HG02970 (cell line): ENCODE data around the gene CDK17.

Experiments used
- ATAC-seq: cut with Tn5 transposase; IDR thresholded peaks from one replicate; pipeline ENCODE4 v1.9.1; 2021; ENCODE audit warnings: mild to moderate bottlenecking, moderate library complexity, moderate number of reproducible peaks; ENCODE audit not compliant: unreplicated experiment, low FRiP score

Gene CDK17

DNA sequence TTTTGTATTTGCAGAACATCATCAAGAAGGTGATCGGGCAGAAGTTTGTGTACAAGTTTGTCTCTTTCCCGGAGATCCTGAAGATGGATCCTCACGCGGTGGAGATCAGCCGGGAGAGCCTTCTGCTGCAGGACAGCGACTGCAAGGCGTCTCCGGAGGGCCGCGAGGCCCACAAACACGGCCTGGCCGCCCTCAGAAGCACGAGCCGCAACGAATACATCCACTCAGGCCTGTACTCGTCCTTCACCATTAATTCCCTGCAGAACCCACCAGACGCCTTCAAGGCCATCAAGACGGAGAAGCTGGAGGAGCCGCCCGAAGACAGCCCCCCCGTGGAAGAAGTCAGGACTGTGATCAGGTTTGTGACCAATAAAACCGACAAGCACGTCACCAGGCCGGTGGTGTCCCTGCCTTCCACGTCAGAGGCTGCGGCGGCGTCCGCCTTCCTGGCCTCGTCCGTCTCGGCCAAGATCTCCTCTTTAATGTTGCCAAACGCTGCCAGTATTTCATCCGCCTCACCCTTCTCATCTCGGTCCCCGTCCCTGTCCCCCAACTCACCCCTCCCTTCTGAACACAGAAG lies 153.2 kb downstream of the CDK17 start:
- no peak for ATAC-seq

DNA sequence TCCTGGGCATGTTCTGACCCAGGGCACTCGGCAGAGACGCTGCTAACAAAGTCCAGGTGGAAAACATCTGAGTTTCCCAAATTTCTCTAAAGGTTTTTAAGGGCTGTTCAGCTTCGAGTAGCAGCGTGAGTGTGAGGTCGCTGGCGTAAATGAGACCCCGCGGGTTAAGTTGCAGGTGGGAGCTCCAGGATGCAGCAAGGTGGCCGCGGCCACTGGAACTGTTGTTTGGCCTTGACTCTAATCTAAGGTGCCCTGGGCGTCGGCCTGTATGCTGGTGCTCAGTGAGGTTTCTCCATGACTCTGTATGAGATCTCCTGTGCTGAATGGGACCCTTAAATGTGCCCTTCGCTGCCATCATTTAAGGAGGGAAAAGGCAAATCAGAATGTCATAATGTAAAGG lies 155.4 kb downstream of the CDK17 start:
- no peak for ATAC-seq

DNA sequence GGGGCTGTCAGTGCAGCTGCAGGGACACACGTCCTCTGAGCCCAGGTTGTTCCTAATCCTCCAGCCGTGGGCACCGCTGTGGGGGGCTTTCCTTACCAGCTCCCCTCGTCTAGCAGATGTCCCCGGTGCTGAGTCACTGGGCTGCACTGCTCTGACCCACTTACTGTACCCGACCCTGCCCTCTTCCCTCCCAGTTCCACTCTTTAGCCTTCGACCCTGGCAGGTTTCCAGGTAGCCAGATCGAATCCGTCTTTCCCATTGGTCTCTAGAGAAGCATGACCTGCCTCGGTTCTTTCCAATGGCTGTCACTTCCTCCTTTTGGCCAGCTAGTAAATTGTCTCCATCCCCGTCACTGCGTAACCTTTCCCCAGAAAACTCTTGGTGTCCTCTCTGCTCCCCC lies 157.6 kb downstream of the CDK17 start:
- ATAC-seq, result no peak

DNA sequence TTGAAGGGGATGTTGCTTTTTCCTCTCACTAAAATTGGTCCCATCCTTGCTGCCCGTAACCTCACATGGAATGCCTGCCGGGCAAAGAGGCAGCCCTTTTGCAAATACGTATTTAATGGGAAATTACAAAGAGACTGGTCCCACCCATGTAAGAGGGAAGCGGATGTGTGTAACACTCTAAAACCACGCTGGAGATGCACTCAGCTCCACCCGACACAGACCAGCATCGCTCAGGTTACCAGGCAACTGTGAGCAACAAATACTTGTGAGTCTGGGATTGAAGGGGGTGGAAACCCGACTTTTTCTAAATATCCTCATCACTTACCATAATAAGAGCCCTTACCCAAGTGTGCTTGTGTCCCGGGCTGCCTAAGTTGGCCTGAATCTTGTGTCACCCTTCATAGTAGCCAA lies 158.4 kb downstream of the CDK17 start:
- ATAC-seq, result no peak

DNA sequence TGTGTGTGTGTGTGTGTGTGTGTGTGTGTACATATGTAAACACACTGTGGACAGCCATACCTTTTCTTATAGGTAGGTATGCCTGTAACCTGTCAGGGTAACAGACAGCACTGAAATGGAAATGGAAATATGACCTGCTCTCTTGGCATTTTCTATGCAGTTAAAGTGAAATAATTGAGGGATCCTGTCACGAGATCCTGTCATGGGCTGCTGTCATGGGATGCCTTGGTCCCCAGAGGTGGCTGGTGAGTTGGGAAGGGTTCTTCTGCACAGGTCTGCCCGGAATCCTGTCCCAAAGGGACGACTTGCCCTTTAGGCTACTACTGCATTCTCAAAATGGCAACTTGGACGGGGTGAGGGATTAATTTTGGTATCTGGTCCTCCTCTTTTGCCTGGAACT lies 158.8 kb downstream of the CDK17 start:
- no peak for ATAC-seq

DNA sequence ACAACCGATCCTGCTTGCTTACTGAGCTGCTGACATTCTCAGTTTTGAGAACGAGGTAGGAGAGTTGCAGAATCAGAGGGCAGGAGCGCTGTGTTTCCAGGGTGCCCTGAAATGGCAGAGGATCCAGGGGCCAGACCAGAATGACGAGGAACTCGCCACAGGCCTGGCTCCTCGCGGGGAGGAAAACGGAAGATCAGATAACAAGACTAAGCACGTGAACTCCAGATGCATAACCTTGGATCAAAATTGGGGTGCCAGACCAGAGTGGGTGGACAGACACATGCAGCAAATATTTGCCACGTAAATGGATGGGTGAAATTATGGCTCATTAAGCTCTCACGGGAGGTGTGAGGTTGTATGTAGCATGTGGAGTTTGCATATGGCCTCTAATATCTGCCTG lies 159.6 kb downstream of the CDK17 start:
- ATAC-seq, result no peak

DNA sequence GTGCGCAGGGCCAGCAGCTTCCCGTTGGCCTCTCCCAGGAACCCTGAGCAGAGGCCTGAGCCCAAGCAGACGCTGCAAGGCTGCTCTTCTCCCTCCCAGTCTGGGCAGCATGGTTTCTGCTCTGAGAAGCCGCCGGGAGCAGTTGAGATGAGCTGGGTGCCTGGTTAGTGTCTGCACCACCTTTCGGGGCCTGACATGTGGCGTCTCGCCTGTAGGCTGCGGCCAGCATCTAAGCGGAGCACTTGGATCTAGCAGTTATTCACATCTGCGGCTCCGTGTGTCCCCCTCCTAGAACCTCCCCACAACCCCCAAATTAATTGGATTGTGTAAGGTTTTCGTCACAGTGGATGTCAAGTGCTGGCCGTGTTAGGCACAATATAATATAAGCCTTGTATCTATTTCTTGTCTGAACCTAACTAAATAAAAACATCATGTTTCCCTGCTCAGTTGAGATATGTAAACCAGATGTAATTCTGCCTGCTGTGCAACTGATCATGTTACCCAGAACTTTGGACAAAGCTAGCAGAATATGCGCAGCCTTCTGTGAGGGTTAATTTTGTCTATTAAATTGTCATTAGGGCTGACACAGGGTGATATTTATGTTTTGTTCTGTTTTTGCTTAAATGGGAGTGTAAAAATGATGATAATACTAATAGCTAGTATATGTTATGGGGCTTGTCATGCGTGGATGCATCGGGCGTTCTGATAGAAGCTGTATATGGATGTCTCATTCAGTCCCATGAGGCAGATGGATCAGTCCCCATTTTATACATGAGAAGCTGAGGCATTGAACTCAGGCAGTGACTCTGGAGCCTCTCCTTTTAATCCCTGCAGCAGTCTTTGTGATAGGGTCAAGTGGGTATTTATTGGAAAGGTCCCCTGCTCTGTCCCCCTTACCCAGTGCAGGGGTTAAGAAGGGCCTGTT lies 160.3 kb downstream of the CDK17 start:
- ATAC-seq, result no peak

DNA sequence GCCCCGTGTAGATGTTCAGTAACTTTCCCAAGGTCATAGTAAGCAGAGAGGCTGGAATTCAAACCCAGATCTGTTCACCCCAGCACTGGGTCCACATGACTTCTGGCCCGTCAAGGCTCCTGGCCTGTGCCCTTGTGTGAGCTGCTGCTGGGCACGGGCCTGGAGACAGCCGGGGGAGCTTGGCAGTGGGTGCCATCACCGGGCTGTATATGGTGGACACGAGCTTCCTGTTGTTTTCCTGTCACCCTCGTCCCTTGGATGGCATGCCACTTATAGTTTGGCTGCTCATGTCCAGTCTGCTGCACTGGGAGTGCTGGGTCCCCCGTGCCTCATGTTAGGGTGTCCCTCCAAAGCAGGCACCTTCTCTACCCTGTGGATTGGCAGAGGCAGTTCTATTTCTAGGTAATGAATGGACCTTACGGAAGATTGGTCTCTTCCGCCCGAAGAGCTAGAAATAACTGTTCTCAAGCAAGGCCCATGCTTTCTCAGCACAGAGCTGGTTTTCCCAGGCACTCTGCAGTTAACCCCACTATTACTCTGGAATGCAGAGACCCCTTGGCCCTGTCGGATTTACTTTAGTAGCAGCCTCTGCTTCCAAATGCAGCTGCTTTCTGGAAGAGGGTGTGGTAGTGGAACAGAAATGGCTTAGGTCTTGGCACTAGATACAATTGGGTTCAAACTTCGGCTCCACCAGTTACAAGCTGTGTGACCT lies 161.7 kb downstream of the CDK17 start:
- no peak for ATAC-seq

DNA sequence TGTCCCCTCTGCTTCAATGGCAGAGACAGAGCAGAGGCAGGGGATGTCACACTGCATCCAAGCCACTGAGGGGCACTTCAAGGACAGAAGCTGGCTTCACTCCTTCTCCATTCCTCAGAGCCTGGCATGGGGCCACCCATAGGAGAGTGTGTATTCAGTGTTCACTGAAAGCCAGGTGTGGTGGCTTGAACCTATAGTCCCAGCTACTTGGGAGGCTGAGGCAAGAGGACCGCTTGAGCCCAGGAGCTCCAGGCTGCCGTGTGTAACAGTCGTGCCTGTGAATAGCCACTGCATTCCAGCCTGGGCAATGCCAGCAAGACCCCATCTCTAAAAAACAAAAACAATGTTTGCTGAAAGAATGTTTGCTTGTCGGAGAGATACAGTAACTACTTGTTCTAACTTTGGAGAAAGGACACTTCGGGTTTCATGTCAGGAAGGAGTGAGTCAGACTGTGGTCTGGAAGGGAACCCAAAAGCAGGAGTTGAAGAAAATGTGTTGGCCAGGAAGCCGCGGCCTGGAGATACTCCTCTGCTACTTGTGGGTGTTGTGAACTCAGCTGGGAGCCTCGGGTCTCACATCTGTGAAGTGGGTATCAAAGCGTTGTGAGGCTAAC lies 162.7 kb downstream of the CDK17 start:
- no peak for ATAC-seq

DNA sequence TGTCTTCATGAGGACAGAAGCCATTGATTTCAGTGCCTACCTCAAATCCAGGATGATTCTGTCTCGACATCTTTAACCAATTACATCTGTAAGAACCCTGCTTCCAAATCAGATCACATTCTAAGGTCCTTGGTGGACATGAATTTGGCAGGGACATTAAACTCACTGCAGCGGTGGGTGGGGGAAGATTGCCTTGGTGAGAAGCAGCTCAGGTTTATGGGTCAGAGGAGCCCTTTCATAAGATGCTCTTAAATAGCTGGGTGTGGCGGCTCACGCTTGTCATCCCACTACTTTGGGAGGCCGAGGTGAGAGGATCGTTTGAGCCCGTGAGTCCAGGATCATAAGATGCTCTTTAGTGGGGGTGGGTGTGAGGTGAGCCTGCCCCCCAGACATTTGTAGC lies 163.2 kb downstream of the CDK17 start:
- ATAC-seq, result no peak

DNA sequence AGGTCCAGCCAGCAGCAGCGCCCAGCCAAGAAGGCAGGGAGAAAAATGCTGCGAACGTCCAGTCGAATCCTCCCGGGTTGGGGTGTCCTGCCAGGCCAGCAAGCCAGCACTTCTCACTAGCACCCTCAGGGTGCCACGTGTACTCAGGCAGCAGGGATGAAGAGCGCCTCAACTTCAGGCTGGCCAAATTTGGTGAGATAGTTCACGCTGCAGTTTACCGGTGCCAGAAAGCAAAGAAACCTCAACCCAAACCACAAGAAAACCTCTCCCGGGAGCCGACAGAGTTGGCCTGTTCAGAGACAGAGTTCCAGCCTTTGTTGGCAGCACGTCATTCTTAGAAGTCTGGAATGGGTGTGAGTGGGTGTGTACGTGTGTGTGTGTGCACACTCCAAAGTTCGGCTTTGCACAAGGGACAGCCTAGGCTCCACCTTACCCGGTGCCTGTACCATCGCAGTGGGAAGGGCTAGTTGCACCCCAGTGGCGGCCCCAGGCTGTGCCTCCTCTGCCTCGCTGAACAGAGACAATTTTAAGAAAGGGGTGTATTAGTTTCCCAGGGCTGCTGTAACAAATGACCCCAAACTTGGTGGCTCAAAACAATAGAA lies 163.9 kb downstream of the CDK17 start:
- ATAC-seq, result no peak

DNA sequence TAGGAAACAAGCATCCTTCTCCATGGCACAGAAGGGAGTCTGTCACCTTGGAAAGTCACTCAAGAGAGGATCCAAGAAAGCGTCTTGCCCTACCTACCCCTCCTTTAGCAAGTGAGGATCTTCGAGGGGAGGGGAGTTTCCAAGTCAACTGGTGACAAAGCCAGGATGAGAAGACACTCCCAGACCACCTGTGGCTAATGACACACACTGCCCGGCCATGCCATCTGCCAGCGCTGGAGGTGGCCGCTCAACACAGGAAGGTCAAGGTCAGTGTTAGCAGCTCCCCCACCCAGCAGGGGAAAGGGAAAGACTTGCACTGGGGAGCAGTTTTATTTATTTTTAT lies 164.8 kb downstream of the CDK17 start:
- ATAC-seq, result no peak

DNA sequence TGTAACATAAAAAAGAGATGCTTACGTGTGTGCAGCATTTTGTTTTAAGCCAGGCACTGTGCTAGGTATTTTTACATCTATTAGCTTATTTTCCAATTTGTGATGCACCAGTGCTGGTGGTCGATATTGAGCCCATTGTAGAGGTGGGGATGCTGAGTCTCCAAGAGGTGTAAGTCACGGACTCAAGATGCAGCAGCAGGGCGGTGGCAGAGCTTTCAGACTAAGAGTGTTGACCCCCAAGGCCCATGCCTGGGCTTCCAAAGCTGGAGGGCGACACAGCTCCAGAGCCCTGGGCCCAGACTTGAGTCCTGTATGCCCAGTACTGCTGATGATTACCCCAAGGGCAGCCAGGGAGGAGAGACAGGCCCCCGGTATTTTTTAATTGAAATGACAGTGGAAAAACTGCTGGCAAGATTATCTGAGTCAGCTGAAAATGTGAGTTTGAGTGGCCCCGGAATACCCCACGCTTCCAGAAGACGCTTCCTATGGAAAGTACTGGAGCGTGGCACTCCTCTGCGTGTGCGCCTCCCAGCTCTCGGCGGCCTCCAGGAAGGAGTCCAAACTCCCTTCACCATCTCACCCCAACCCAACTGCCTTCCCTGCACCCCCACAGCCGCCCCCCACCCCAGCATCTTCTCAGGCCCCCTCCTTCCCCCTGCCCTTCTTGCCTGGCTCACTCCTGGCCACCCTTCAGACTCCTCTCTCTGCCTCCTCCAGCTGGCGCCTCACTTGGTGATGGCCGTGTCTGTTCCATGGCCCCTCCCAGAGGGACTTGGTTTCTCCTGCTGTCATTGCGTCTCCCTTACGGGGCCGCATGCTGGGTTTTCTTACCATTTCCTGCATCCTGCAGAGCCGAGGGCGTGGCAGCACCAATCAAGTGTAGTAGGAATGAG lies 165.4 kb downstream of the CDK17 start:
- ATAC-seq, result no peak

DNA sequence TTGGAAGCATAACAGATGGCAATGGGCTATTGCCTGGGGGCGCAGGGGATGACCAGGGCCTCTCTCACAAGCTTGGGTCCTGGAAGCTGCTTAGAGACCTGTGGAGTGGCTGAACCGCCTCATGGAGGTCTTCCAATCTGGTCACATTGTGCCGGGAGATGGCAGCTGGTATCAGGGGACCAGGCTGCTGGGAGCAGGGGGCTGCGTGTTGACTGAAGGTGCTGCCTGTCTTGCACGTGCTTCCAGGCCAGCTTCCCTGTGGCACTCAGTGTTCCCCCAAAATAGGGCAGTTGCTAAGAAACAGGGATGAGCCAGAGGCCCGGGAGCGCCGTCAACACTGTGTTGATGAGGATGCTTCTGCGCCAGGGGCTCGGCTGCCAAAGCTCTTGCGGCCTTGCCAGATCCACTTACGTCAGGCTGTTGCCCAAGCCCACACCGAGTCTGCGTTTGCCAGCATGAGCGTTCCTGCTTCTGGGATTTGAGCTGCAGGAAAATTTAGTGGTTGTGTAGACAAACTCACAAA lies 166.2 kb downstream of the CDK17 start:
- no peak for ATAC-seq

DNA sequence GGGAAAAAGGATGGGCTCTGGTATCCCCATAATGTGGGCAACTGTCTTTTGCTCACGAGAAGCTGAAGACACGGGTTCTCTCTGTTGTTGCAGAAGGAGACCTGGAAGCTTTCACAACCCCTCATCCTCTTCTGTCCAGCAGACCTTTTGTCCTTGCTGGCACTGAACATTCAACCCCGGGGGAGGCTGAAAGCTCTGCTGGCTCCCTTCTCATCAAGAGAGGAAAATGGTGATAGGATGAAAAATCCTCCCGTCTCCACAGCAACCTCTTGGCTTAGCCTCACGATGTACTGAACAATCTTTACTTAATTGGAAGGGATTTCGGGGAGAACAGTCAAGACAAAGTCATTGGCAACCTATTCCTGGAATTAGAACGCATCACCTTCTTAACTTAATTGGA lies 167.1 kb downstream of the CDK17 start:
- no peak for ATAC-seq

DNA sequence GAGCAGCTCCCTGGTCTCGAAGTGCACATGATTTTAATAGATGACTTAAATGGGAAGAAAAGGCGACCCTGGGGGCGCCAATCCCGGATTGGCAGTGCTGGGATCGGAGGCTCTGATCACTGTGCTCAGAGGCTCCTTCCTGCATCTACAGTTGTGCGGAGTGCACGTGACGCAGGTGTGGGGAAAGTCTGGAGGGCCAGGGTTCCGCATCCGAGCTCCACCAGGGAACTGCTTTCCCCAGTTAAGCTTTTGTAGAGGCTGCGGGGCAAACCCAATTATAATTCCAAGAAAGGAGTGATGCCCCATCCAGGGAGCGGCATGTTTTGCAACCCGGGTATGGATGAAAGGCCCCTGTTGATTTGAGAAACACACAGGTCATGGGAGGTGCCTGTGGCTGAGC lies 169.6 kb downstream of the CDK17 start:
- no peak for ATAC-seq

DNA sequence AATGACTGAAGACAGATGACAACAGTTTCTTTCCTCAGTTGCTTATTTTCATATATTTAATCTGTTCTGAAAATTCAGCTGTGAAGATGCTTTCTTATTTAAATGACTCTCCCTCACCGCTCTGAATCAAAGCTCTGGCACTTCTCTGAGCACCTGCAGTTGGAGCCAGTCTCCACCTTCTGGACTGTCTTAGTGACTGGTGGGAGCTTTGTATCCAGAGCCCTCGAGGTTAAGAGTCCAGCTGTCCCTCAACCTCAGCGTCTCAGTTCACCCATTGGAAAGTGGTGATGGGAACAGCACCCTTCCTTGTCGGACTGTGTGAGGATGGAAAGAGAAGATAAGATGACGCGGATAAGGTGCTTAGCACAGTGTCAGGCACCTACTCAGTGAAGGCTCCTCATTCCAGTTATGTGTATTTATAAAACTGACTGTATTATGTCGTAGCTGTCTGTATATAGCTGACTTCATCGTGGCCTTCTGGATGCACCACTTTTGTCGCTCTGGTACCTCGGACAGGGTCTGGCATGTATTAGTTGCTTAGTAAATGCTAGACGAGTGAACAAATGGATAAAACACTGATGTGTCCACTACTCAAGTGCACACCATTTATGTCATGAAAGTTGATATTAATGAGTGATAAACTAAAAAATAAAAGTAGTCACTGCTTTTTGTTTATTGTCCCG lies 171.5 kb downstream of the CDK17 start:
- ATAC-seq, result no peak
